HEK293 (cell line): ENCODE data around the gene USP24.

ENCODE experiments used
- CTCF ChIA-PET: fragments of 350-600 bp; formaldehyde crosslinking; extraction: SDS; loops from one replicate; lab custom pipeline; 2021; ENCODE audit warnings: antibody characterized with exemption; lab: Yijun Ruan, JAX
- POLR2A ChIA-PET: fragments of 300-600 bp; formaldehyde crosslinking; extraction: SDS; loops from one replicate; lab custom pipeline; 2020; ENCODE audit warnings: antibody characterized with exemption, inconsistent platforms; lab: Yijun Ruan, JAX
- H3K27ac ChIP-seq: fragments of 200-500 bp; sonication (Bioruptor generic); 2 replicates; pipeline ENCODE4 v1.5.1; 2014; ENCODE audit warnings: low read depth, low read length, control low read depth, inconsistent platforms; ENCODE audit errors: extremely low read depth
- H3K36me3 ChIP-seq, 2 experiments: fragments of 200-500 bp in 1 of 2; sonication (Bioruptor generic) in 1 of 2; 1 replicate in 1 of 2; 2 replicates in 1 of 2; pipeline ENCODE4 v1.5.1; 2014 to 2017; ENCODE audit warnings: inconsistent platforms in 2 of 2, low read length in 2 of 2; ENCODE audit not compliant: control insufficient read depth in 2 of 2, insufficient read depth in 1 of 2
- H3K4me1 ChIP-seq: fragments of 200-500 bp; sonication (Bioruptor generic); 2 replicates; pipeline ENCODE4 v1.5.1; 2014; ENCODE audit warnings: mild to moderate bottlenecking, low read length, inconsistent platforms; ENCODE audit not compliant: control insufficient read depth, insufficient read depth
- H3K4me3 ChIP-seq: 2 replicates; pipeline ENCODE4 v1.5.1; 2011; ENCODE audit warnings: low read depth, mild to moderate bottlenecking, control low read depth, low read length, moderate library complexity
- H3K9me3 ChIP-seq: fragments of 200-500 bp; sonication (Bioruptor generic); 2 replicates; pipeline ENCODE4 v1.5.1; 2014; ENCODE audit warnings: low read depth, low read length, inconsistent platforms; ENCODE audit not compliant: control insufficient read depth, insufficient read depth
- KLF7 ChIP-seq: fragments of 450-650 bp; formaldehyde crosslinking; IDR thresholded peaks from 2 replicates; pipeline ENCODE4 v1.5.1; 2016; ENCODE audit warnings: missing biosample characterization, missing genetic modification characterization, borderline replicate concordance
- SETDB1 ChIP-seq: IDR thresholded peaks from one replicate; pipeline ENCODE4 v1.6.1; 2017; ENCODE audit warnings: mild to moderate bottlenecking, low read length, moderate library complexity, mixed read lengths; ENCODE audit not compliant: insufficient read length
- SP7 ChIP-seq: fragments of 450-650 bp; formaldehyde crosslinking; IDR thresholded peaks from 2 replicates; pipeline ENCODE4 v1.5.1; 2016; ENCODE audit warnings: missing biosample characterization, missing genetic modification characterization
- ZBTB20 ChIP-seq: fragments of 450-650 bp; formaldehyde crosslinking; IDR thresholded peaks from 2 replicates; pipeline ENCODE4 v1.5.1; 2016; ENCODE audit warnings: missing biosample characterization, missing genetic modification characterization
- ZNF10 ChIP-seq: fragments of 450-650 bp; formaldehyde crosslinking; IDR thresholded peaks from 2 replicates; pipeline ENCODE4 v1.5.1; 2017; ENCODE audit warnings: missing biosample characterization, missing genetic modification characterization
- ZNF112 ChIP-seq: fragments of 450-650 bp; formaldehyde crosslinking; IDR thresholded peaks from 2 replicates; pipeline ENCODE4 v1.5.0; 2017; ENCODE audit warnings: missing biosample characterization, missing genetic modification characterization
- ZNF146 ChIP-seq: fragments of 450-650 bp; formaldehyde crosslinking; IDR thresholded peaks from 2 replicates; pipeline ENCODE4 v1.5.1; 2016; ENCODE audit warnings: missing biosample characterization, missing genetic modification characterization
- ZNF157 ChIP-seq: fragments of 450-650 bp; formaldehyde crosslinking; IDR thresholded peaks from 2 replicates; pipeline ENCODE4 v1.5.1; 2016; ENCODE audit warnings: missing biosample characterization, missing genetic modification characterization
- ZNF202 ChIP-seq: fragments of 450-650 bp; formaldehyde crosslinking; IDR thresholded peaks from 2 replicates; pipeline ENCODE4 v1.5.1; 2016; ENCODE audit warnings: missing biosample characterization, missing genetic modification characterization, borderline replicate concordance
- ZNF221 ChIP-seq: fragments of 450-650 bp; formaldehyde crosslinking; IDR thresholded peaks from 2 replicates; pipeline ENCODE4 v1.5.1; 2017; ENCODE audit warnings: missing biosample characterization, missing genetic modification characterization, borderline replicate concordance
- ZNF398 ChIP-seq: fragments of 450-650 bp; formaldehyde crosslinking; IDR thresholded peaks from 2 replicates; pipeline ENCODE4 v1.5.1; 2017; ENCODE audit warnings: missing biosample characterization, missing genetic modification characterization
- ZNF501 ChIP-seq: fragments of 450-650 bp; formaldehyde crosslinking; IDR thresholded peaks from 2 replicates; pipeline ENCODE4 v1.5.1; 2016; ENCODE audit warnings: missing biosample characterization, missing genetic modification characterization
- ZNF514 ChIP-seq: fragments of 450-650 bp; formaldehyde crosslinking; IDR thresholded peaks from 2 replicates; pipeline ENCODE4 v1.5.1; 2016; ENCODE audit warnings: missing biosample characterization, missing genetic modification characterization
- ZNF521 ChIP-seq: fragments of 450-650 bp; formaldehyde crosslinking; IDR thresholded peaks from 2 replicates; pipeline ENCODE4 v1.5.1; 2017; ENCODE audit warnings: missing biosample characterization, mild to moderate bottlenecking, missing genetic modification characterization
- ZNF530 ChIP-seq: fragments of 450-650 bp; formaldehyde crosslinking; IDR thresholded peaks from 2 replicates; pipeline ENCODE4 v1.5.1; 2016; ENCODE audit warnings: low read depth, missing biosample characterization, missing genetic modification characterization
- ZNF623 ChIP-seq: fragments of 450-650 bp; formaldehyde crosslinking; IDR thresholded peaks from 2 replicates; pipeline ENCODE4 v1.5.1; 2016; ENCODE audit warnings: missing biosample characterization, missing genetic modification characterization
- ZSCAN18 ChIP-seq: fragments of 450-650 bp; formaldehyde crosslinking; IDR thresholded peaks from 2 replicates; pipeline ENCODE4 v1.5.1; 2016; ENCODE audit warnings: missing biosample characterization, missing genetic modification characterization
- ZSCAN4 ChIP-seq: fragments of 450-650 bp; formaldehyde crosslinking; IDR thresholded peaks from 2 replicates; pipeline ENCODE4 v1.5.1; 2017; ENCODE audit warnings: missing biosample characterization, missing genetic modification characterization
- TF ChIP-seq, protein P1 (sequence below): fragments of 450-650 bp; formaldehyde crosslinking; IDR thresholded peaks from 2 replicates; pipeline ENCODE4 v1.5.1; 2017; ENCODE audit warnings: missing biosample characterization, missing genetic modification characterization
- TF ChIP-seq, protein P2 (sequence below): fragments of 450-650 bp; formaldehyde crosslinking; optimal IDR thresholded peaks from 2 replicates; pipeline ENCODE3; 2016; ENCODE audit warnings: missing biosample characterization, mild to moderate bottlenecking, missing genetic modification characterization

USP24 gene

DNA sequence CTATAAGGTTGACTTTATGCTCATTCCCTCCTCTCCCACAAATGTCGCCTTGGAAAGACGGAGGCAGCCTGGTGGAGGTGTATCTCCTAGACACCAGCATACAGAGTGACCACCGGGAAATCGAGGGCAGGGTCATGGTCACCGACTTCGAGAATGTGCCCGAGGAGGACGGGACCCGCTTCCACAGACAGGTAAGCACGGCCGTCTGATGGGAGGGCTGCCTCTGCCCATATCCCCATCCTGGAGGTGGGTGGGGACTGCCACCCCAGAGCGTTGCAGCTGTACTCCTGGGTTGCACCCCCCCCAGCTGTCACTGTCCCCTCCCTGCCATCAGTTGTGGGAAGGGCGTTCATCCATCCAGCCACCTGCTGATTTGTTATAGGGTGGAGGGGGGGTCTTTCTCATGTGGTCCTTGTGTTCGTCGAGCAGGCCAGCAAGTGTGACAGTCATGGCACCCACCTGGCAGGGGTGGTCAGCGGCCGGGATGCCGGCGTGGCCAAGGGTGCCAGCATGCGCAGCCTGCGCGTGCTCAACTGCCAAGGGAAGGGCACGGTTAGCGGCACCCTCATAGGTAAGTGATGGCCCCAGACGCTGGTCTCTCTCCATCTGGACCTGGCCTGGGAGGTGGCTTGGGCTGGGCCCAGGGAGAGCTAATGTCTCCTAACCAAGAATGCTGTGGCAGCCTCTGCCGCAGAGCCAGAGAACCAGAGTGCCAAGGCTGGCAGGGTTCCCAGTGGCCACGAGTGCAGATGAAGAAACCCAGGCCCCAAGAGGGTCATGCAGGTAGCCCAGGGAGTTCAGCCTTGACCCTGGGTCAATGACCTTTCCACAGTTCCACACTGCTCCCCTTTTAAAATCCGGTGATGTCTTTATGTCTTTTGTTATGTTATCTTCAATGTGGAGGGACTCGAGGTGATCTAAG is 162.7 kb downstream of the USP24 start (continued):
- TF ChIP-seq ZNF157, result no peak

GRCh38 chr1:55051621-55052020 is 163.5 kb downstream of the USP24 start:
- Histone ChIP-seq H3K4me3 (no peak overlapping the region), H3K9me3 (no peaks in the 10 kb centered on the region), H3K27ac (no peak overlapping the region), H3K4me1 (no peaks in the 10 kb centered on the region), H3K36me3 (no peaks in the 10 kb centered on the region)
- TF ChIP-seq, protein P1, sequence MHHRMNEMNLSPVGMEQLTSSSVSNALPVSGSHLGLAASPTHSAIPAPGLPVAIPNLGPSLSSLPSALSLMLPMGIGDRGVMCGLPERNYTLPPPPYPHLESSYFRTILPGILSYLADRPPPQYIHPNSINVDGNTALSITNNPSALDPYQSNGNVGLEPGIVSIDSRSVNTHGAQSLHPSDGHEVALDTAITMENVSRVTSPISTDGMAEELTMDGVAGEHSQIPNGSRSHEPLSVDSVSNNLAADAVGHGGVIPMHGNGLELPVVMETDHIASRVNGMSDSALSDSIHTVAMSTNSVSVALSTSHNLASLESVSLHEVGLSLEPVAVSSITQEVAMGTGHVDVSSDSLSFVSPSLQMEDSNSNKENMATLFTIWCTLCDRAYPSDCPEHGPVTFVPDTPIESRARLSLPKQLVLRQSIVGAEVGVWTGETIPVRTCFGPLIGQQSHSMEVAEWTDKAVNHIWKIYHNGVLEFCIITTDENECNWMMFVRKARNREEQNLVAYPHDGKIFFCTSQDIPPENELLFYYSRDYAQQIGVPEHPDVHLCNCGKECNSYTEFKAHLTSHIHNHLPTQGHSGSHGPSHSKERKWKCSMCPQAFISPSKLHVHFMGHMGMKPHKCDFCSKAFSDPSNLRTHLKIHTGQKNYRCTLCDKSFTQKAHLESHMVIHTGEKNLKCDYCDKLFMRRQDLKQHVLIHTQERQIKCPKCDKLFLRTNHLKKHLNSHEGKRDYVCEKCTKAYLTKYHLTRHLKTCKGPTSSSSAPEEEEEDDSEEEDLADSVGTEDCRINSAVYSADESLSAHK (tag by site-specific recombination), result no peak
- TF ChIP-seq ZNF398 (no peak), ZNF10 (no peak), ZNF521 (no peak), KLF7 (tag by site-specific recombination) (no peak)
- CTCF ChIA-PET, result interaction anchor here (0.6 to 1.0 kb wide), 3 partner anchors 30 to 907 kb away, joined by 3 to 4 read pairs (median 3); no protein-coding TSS in a partner anchor
- POLR2A ChIA-PET, result no interaction called here

DNA sequence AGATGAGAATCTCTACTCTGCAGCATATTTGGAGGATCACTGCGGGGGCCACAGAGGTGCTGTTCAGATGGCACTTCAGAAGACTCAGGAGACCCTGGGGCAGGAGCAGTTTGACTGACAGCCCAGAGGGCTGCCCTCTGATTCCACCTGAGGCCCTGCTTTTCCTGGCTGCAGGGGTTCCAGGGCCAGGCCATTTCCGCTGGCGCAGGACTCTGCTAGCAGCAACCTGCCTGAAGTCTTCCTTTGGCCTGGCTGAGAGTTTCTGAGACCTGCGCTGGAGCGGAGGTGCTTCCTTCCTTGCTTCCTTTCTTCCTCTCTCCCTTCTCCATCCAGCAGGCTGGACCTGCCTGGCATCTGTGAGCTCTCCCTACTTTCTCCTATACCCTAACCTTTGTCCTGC is 164.0 kb downstream of the USP24 start:
- H3K4me3 ChIP-seq, result no peak overlapping the region
- CTCF ChIA-PET, result interaction anchor here (0.6 to 1.0 kb wide), 3 partner anchors 30 to 908 kb away, joined by 3 to 4 read pairs (median 3); no protein-coding TSS in a partner anchor
- no peaks in the 10 kb centered on the region for H3K9me3 ChIP-seq
- POLR2A ChIA-PET, result no interaction called here
- no peaks in the 10 kb centered on the region for H3K4me1 ChIP-seq
- H3K27ac ChIP-seq, result no peak overlapping the region
- no peaks in the 10 kb centered on the region for H3K36me3 ChIP-seq
- no peak for TF ChIP-seq ZSCAN4 (tag by site-specific recombination)
- no peak for TF ChIP-seq ZNF202 (tag by site-specific recombination)
- no peak for TF ChIP-seq ZNF398
- TF ChIP-seq, protein P2, sequence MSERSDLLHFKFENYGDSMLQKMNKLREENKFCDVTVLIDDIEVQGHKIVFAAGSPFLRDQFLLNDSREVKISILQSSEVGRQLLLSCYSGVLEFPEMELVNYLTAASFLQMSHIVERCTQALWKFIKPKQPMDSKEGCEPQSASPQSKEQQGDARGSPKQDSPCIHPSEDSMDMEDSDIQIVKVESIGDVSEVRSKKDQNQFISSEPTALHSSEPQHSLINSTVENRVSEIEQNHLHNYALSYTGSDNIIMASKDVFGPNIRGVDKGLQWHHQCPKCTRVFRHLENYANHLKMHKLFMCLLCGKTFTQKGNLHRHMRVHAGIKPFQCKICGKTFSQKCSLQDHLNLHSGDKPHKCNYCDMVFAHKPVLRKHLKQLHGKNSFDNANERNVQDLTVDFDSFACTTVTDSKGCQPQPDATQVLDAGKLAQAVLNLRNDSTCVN (tag by site-specific recombination), result no peak
- TF ChIP-seq ZNF221 (tag by site-specific recombination), result no peak
- no peak for TF ChIP-seq ZNF146 (tag by site-specific recombination)
- no peak for TF ChIP-seq ZNF112 (tag by site-specific recombination)
- no peak for TF ChIP-seq ZNF501 (tag by site-specific recombination)
- no peak for TF ChIP-seq ZSCAN18
- no peak for TF ChIP-seq ZBTB20
- no peak for TF ChIP-seq SETDB1
- no peak for TF ChIP-seq SP7 (tag by site-specific recombination)
- TF ChIP-seq ZNF623, result no peak
- no peak for TF ChIP-seq ZNF530
- no peak for TF ChIP-seq ZNF514 (tag by site-specific recombination)
